NCI-H2196 (cell line): ENCODE data around the gene SMIM27.
A peak's percentile ranks its signal among the peaks of the same experiment; 100 is the strongest.

Experiments used
- DNase-seq: peaks from one replicate; lab custom pipeline; 2025; ENCODE audit not compliant: unreplicated experiment; lab: John Stamatoyannopoulos, UW

SMIM27 gene

DNA sequence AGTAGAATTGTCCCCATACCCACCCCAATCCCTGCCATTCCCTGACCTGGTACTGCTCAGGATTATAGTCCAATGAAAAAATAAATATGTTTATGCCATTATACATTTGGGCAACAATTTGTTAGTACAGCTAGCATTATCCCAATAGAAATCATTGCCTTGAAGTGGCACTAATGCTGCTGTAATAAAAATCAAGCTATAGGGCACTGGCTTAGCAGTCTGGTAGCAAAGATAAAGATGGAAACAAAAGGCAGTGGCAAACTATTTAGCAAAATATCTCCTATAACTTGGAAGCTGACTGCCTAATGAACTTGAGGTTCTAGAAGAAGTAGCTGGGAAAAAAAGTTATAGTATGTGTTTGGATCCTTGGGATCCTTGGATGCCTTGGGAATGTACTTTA, 2.5 kb downstream of the SMIM27 start:
- no peak for DNase-seq

DNA sequence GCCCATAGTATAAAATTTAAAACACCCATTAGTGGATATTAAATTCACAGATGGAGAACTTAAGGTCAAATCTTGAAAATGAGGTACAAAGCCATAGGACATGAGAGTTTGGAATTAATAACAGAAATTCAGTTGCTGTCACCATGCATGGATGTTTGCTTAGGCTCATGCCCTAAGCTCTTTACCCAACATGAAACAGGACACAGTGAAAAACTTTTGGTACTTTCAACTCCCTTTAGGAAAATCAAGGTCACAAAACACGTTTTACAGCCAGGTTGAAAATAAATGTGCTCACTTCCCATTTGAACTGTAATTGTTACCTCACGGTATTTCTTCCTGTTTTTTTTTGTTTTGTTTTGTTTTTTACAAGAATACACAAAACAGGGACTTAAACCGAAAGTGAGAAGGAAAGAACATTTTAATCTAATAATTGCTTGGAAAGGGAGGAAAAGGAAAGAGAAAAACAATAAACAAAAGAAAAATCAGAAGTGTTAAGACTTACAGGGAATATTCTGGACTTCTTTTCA, 6.3 kb downstream of the SMIM27 start:
- DNase-seq = no peak

DNA sequence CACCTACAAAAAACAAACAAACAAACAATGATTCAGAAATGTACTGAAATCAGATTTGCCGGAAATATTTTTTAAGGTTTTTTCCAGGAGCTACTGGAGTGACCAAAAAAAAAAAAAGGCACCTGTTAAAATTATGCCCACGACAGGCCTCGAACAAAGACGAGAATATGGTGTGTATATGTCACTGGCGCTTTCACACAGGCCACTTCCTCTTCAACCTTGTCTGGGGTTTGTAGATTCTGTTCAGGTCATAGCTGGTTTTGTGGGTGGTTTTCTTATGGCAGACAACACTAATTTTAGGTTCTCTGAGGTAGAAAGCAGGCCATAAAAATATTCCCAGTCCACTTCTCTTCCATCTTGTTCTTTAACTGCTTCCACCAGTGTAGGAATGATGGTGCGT, 13.8 kb downstream of the SMIM27 start:
- no peak for DNase-seq

DNA sequence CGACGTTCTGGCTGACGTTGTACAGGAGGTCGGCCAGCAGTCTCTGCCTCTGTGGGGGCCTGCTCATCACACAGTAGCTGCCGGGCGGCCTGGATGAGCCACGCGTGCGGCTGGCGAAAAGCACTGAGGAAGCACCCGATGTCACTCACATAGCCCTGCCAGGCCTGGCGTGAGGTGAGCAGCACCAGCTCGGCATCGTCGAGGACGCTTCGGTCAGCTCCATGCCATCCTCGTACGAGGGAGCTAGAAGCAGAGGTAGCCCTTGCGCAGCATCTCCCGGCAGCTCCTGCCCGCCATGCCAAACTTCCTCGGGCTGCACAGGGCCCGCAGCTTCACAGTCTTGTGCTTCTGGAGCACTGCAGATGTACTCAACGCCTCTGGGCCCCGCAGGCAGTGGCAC, 14.6 kb downstream of the SMIM27 start:
- no peak for DNase-seq

DNA sequence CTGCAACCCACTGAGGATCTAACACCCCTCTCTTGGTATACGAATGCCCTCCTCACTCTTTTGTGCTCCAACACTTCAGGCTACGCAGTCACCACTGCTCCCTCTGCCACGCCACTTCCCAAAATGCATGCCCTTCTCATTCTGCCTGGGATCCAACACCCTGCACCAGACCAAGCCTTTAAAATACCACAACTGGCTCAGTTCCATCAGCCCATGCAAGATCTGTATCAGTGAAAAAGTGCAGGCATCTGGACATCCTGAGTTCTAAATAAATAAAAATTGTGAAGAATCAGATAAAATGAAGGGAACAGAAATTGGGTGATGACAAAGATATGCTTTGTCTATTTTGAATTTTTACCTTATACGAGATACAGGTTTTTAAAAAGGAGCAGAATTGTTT, 18.1 kb downstream of the SMIM27 start:
- DNase-seq = no peak

DNA sequence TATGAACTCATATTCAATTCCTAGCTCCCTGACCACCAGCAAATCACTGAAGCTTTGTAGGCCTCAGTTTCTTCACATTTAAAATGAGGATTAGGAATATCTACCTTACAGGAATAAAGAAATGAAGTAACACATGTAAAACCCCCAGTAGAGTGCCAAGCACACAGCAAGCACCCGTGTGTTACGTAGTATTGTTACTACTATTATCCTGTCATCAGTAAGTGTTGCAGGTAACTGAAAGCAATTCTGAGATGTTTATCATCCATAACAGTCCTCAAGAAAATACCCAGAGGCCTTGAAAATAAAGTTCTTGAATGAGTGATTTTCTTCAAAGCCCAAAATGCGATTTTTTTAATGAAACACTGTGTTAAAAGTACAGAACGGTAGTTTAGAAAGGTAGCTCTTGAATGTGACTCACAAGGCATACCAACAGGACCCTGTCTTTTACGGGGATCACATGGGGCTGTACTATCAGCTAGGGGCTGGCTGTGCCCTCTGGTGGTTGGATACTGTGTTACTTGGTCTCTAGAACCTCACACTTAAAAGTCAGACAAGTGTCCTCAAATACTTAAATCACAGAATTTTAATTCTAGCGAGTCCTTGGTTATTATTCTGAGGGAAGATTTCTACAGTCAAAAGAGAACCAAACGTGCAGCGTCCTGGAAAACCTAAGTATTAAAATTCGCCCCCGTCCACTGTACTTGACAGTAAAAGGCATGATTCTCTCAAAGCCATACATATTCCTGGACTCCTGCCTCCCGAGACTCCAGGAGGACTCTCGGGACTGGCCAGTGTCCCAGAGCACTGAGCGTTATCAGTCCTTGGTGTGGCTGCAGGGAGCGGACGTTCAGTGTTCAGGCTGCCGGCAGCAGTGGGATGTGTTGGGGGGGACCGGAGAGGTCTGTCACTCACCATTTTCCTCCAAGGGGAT, 20.1 kb downstream of the SMIM27 start:
- peak; percentile 50 for DNase-seq

DNA sequence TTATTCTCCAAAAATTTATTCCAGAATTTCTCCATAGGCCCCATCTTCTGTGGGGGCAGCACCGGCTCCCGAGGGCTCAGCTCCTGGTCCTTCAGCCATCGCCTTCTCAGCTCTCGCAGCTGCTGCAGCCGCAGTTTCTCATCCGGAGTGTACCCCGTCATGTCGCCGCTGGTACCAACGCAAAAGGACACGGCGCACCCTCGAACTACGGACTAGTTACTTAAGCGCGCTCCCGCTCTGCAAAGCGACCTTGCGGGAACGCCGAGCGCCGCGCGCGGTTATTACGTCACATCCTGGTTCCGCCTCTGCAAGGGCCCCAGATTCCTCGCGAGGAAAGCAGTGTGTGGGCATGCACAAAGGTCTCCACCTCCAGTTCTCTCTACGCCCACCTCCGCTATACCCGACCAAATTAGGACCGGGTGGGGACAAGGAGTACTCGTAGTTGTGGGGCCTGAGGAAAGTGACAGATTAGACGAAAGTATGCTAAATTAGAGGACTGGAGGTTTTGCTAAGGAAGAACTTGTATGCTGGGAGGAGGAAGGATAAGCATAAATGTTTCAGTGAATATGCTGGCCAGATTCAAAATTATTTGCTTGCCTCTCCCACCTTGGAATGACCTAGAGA, 20.9 kb downstream of the SMIM27 start, which contains the start of gene NDUFB6:
NDUFB6 (minus strand) TSS at position 260 of the 624 bp plus-strand sequence; CDS start at position 161, 99 bp downstream.
- peak; percentile 92 for DNase-seq

DNA sequence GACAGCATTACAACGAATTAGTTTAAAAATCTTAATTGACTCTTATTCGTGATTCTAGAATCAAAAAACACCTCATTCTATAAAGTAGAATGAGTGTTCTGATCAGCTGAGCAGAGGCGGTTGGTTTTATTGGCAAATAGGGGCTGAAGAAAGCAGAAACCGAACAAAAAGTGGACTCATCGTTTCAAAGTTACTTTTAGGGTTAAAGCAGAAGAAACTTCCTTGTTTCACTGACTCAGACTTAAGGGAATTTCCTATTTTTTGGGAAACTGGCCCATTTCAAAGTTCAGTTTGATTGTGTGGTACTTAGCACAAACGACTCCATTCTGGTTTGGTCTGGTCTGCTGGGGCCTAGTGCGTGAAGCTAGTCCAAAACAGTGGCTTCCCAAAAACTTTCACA, 21.7 kb downstream of the SMIM27 start:
- no peak for DNase-seq

DNA sequence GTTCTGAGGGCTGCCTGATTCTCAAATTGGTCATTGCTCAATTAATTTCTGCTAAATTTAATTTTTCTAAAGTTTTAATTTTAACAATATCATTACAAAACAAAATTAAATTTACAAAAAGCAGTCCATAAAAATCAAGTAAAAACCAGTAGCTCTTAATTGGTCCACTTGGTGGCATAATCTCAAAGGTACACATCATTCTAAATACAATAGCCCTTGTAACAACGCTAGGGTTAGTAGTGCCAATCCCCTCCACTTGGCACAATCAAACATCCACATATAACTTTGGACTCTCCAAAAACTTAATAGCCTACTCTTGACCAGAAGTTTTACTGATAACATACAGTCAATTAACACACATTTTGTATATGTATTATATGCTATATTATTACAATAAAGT, 22.7 kb downstream of the SMIM27 start:
- no peak for DNase-seq

DNA sequence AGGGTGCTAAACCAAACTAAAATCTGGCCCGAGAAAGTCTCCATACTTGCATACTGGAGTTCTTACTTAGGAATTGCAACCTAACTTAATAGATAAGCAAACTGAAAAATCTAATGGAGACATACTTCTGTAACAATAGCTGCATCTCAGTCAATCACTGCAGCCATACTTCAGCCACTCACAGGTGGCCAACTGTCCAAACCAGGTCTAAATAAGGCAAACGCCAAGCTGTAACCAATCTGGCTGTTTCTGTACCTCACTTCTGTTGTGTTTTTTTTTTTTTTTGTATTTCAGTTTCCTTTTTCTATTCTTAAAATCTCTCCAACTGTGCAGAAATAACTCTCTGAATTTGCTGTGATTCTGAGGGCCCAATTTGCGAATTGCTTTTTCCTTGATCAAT, 25.2 kb downstream of the SMIM27 start:
- DNase-seq = no peak

DNA sequence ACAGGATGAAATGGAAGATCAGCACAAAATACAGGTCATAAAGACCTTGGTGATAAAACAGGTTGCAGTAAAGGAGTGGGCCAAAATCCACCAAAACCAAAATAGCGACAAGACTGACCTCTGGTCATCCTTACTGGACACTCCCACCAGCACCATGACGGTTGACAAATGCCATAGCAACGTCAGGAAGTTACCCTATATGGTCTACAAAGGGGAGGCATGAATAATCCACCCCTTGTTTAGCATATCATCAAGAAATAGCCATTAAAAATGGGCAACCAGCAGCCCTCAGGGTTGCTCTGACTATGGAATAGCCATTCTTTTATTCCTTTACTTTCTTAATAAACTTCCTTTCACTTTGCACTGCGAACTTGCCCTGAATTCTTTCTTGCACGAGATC, 26.8 kb downstream of the SMIM27 start:
- DNase-seq = no peak

DNA sequence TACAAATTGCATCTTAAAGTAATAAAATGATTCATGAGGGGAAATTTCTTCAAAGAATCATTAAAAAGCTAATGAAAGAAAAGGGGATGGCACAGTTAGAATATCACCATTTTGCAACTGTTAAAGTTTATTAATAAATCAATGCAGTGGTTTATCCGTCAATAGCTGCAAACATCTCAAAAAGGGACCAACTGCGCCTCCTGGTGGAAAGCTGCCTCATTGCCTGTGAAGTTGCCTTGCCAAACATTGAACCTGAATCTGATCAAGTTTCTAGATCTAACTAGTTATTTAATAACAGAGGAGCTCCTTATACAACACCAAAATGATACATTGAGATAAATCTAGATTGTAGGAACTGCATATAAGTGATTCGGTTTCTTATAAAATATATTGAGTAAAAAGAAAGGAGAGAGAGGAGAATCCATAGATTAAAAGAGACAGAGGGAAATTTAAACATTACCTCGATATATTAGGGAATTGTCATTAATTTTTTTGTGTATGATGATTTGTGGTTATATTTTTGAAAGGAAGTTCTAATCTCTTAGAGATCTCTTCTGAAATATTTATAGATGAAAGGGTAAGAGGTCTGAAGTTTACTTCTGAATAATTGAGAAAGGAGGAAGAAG, 27.7 kb downstream of the SMIM27 start:
- peak; percentile 61 for DNase-seq

DNA sequence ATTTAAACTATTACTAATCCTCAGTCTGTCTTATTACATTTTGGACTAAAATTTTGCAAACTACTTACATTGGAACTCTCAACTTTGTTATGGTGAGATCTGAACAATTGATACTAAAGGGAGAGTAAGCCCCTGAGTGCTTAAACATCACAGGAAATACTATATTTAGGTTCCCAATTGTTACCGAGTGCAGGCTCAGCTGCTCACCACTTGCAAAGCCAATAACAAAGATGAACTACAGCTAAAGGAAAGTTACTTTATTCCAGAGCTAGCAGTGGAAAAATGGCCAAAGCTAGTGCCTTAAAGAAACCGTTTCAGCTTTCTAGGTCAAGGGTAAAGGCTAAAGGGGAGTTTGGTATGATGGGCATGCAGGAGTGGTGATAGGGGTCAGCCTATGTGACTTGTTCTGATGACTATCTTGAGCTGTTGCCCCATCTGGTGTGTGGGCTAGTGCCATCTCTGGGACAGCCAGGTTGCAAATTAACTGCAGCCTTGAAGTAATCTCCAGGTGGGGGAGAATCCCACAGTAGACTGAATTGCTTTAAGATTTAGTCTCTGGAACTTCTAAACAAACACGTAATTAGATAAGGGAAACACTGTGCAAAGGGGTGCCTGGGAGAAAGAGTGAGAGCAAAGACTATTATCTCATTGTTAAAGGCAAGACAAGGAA, 28.6 kb downstream of the SMIM27 start:
- DNase-seq = no peak

DNA sequence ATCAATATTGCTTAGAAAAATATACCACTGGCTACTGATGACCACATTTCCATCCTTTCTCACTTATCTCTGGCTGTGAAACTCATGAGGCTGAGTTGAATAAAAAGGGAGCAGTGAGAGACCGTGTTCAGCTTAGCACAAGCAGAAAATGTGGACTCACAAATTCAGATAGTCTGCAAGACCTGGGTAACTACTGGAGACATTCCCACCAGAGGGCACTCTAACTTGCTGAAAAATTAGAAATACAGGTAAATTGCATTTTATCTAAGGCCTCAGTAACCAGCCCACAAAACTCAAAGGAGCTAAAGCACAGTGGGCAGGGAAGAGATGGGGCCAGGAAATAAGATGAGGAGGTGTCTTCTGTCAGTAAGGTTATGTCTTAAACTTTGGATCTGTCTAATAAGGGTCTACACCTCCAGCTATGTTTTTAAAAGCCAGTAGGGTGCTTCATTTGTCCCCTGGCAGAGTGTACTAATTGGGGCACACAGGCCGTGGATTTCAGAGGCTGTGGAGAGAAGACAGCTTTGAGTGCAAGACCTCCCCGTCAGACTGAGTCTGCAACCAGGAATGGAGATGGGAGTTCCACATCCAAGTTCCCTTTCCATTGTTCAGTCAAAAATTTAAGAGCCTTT, 29.5 kb downstream of the SMIM27 start:
- peak; percentile 44 for DNase-seq

DNA sequence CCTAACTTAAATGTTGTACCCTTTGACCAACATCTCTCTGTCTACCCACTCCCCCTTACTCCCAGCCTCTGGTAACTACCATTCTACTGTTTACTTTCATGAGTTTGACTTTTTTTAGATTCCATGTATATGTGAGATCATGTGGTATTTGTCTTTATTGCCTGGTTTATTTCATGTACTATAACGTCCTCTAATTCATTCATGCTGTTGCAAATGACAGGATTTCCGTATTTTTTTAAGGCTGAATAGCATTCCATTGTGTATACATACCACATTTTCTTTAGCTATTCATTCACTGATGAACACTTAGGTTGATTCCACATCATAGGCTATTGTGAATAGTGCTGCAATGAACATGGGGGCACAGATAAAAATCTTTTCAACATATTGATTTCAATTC, 32.7 kb downstream of the SMIM27 start:
- no peak for DNase-seq

DNA sequence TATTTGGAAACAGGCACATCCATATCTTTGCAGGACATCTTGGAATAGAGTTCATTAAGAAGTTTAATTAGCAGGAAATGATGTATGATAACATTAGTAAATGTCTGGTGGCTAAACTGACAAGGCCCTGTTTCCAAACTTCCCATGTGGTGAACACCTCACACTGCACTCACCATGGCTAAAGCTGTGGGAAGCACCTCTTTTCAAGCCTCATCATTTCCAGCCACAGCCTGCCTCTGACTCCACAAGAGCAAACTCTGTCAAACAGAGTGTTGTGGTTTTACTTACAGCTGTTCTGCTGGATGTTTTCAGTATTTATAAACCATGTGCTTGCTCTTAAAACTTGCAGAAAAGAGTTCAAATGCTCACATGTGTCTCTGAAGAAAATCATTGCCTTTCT, 35.8 kb downstream of the SMIM27 start:
- DNase-seq = no peak

DNA sequence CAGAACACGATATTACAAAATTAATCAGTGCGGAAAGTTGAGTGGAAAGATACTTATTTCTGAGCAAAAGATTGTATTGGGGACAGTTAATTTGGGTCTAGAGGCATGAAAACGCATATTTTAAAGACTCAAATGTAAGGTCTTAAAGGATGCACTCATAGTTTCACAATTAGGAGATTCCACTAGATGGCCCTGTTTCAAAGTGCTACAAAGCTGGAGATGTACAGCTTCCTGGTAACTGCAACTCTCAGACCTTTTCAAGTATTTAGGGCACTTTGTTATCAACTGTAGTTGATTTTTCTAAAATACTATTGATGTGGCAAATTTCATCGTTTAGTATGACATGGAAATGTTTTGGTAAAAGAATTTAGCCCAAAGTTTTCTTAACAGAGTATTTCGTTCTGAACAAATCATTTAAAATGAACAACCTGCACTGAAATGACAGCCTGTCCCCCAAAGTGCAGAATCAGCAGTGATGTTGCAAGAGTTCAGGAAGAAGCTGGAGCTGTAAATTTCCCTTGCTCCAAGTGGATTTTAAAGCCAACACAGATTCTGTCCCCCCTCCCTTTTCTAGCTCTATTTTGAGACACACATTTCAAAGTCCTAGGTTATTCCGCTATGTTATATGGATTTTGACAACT, 37.1 kb downstream of the SMIM27 start:
- peak; percentile 8 for DNase-seq

DNA sequence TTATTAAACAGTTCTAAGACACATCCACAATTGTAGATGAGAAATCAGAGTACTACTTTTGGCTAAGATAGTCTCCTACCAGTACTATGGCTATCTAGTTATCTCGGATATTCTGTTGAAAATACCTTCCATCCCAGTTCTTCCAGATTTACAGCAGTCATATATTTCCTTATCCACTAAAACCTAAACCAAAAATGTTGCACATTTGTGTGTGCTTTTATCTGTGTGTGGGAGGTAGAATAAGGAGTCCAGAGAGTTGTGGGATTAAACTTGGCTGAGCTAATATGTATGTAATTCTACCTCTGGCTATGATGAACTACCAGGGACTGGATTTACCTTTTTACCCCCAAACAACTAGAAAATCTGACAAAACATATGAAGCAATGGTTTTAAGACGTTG, 38.3 kb downstream of the SMIM27 start:
- no peak for DNase-seq

DNA sequence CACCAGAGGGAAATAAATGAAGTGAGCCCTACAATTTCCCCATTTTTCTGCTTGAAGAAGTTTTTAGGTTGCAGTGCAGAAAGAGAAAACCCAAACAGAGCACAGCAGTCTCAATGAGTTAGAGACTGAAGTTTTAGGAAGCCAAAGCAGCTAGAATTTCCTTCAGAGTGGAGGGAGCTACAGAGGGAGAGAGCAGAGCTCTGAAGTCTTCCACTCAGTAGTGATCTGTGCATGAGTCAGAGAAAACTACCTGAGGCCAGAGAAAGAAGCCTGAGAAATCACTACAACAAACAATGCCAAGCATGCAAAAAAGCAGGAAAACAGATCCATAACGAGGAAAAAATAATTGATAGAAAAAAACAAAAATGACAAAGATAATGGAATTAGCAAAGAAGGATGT, 38.8 kb downstream of the SMIM27 start:
- DNase-seq = no peak
